HG02588 (cell line): ENCODE results near the gene SLC6A2.
"Not testable (repeated sequence)": the region's sequence is repeated elsewhere in the genome, so short reads cannot be mapped to it uniquely, and the experiment has no call there.

ENCODE experiments used
- ATAC-seq: cut with Tn5 transposase; IDR thresholded peaks from one replicate; pipeline ENCODE4 v1.9.1; 2021; ENCODE audit warnings: mild to moderate bottlenecking, moderate library complexity; ENCODE audit not compliant: unreplicated experiment

SLC6A2 gene

DNA sequence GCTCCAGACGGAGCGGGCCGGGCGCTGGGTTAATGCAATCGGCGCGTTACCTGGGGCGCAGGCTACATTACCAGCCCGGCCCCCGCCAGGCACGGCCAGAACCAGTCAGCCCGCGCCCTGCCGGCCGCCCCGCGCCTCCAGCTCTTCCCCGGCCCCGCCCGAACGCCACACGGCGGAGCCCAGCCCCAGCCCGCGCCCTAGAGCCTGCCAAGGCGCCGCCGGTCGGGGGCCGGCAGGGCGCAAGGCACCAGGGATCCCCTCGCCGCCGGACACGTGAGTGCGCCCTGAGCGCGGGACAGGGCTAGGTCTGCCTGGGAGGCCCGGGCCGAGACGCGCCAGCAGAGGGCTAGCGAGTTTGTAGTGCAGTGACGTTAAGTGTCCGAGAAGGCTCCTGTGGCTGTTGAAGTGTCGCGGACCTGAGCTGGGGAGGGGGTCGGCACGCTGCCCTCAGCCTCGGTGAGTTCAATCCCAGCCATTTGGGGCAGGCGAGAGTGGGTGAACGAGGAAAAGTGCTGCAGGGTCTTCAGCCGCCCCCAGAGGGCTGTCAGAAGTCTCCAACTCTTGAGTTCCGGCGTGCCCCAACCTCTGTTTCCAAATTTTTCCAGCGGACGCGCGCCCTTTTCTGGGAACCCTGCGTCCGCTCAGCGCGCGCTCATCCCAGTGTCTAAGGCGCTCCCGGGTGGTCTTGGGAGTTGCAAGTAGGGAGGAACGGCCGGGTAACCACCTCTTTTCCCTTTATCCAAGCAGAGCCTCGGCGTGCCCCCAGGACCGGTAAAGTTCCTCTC lies at the start of gene SLC6A2:
TSS of gene SLC6A2 (plus strand) at position 92 of the 785 bp plus-strand sequence. CDS start 707 bp downstream, outside the sequence.
- no peak for ATAC-seq

DNA sequence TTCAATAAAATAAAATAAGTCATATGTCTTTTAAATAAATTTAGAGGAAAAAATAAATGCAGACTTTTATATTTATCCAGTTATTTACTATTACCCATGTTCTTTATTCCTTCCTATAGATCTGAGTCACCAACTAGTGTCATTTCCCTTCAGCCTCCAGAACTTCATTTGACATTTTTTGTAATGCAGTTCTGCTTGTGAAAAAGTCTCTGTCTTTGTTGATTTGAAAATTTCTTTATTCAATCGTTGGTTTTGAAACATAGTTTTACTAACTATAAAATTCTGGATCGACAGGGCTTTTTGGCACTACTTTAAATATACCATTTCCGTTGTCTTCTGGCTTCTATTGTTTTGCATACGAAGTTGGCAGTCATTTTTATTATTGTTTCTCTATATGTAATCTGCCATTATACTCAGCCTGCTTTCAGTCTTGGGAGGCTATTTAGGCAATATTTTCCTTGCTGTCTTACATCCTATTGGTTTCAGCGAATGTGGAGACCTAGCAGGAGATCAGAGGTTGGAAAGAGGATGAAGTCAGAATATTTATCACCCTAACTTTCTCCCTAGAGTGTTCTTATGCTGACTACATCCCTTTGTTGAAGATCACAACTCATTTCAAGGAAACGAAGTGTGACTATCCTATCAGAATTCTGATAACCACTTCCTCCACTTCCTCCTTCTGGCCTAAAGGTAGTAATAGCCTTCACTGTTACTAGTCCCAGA lies 42.0 kb upstream of the SLC6A2 start:
- no peak for ATAC-seq

DNA sequence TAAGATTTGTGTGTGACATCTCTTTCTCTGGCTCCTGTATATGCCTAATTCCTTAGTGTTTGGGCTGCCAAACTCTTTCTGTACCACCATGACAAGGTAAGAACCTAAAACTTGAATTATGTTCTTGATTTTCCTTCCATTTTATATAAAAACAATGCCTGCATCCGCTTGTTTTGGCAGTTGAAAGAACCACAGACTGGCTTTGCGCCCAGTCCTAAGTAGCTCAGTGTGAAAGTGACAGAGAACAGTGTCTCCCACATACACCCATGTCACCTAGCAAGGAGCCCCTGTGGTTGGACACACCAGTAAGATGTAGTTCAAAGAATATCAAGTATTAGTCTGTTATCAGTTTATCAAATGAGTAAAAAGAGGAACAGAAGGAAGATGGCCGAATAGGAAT lies 40.7 kb upstream of the SLC6A2 start:
- ATAC-seq = no peak

DNA sequence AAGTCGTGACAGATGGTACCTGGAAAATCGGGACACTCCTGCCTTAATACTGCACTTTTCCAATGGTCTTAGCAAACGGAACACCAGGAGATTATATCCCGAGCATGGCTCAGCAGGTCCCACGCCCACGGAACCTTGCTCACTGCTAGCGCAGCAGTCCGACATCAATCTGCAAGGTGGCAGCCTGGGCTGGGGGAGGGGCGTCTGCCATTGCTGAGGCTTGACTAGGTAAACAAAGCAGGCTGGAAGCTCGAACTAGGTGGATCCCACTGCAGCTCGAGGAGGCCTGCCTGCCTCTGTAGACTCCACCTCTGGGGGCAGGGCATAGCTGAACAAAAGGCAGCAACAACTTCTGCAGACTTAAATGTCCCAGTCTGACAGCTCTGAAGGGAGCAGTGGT lies 40.1 kb upstream of the SLC6A2 start:
- ATAC-seq = not testable (repeated sequence)

DNA sequence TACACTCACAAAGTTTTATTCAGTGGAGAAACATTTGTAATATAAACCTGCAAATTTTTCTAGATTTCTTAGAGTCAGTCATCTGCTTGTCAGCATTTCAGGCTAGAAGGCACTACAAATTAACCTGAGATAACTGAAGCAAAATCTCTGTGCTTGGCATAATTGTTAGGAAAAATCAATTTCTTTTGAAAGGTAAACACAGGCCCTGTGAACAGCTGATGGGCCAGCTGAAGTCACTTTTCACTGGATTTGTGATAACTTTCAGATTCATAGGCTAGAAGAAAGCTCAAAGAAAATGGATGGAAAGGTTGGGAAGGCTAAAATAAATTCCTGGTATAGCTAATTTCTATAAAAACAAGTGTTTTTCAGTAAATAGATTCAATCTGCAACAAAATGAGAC lies 34.0 kb upstream of the SLC6A2 start:
- no peak for ATAC-seq

DNA sequence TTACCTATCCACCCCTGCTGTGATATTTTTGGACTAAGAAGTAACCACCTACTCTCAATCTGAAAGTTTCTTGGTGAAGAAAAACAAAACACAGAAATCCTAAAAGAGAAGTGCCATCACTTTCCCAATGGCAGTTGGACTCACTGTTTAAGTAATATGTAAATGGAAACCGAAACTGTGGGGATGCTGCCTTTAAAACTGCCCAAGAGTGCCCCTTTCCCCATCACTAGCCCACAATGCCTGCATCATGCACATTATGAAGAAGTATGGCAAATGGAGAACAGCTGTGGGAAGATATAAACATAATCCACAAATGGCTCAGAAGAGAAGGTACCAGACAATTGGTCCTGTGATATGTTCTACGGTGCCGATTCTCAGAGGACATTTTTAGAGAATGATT lies 33.5 kb upstream of the SLC6A2 start:
- no peak for ATAC-seq

DNA sequence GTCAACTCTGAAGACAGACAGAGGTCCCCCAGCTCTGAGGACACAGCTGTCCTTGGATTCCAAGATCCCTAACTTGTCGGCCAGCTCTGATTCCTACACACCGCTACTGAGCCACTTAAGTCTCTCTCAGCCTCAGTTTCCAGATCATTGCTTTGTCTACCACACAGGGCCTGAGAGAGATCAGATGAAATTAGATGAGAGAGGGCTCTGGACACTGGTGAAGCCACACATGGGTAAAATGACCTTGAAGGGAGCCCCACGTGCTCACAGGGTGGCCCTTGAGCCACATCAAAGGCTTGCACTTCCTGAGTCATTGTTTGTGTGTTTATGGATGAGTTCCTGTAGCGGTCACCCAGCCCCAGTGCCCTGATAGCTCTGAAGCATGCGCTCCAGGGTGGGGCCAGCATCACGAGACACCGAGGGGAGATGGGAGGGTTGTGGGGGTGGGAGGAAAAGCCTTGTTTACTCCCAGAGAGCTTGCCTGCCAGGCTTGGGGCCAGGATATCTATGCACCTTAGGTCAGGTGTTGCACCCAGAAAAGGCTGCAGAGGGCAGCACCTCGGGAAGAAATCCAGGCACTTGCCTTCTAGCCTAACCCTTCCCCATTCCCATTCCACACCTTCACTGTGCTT lies 32.7 kb upstream of the SLC6A2 start:
- ATAC-seq = no peak

DNA sequence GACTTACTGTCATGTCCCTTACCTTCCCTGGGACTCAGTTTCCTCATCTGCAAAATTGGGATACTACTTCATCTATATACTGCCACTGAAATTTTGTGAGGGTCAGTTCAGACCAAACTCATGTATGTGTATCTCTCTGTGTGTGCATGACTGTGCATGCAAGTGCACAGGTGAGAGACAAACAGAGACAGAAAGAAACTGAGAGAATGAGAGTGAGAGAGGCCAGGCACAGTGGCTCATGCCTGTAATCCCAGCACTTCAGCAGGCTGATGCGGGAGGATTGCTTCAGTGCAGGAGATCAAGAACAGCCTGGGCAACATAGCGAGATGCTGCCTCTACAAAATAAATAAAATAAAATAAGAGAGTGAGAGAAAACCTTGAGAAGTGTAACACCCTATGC lies 32.1 kb upstream of the SLC6A2 start:
- no peak for ATAC-seq

DNA sequence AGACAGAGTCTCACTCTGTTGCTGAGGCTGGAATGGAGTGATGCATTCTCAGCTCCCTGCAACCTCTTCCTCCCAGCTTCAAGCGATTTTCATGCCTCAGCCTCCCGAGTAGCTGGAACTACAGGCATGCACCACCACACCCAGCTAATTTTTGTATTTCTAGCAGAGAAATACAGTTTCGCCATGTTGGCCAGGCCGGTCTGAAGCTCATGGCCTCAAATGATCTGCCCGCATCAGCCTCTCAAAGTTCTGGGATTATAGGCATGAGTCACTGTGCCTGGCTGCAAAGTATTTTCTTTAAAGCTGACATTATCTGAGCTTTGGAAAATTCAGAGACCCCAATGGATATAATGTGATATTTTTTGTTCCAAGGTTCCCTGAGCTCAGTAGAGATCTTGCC lies 31.1 kb upstream of the SLC6A2 start:
- ATAC-seq = no peak

DNA sequence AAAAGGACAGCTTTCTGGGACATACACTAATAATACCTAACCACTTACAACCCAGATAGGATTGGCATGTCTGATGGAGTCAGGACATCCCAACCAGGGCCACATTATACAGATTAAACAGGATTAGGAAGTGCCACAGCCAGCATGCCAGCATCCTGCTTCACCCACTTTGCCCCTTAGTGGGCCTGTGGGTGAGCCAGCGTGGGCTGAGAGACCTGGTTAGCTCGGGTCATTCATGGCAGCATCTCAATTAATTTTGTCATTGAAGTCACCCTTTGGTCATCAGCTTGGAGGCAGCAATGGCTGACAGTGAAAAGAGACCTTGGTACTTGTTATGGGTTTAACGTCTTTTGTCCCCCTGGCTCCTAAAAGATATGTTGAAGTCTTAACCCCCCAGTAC lies 29.9 kb upstream of the SLC6A2 start:
- no peak for ATAC-seq

DNA sequence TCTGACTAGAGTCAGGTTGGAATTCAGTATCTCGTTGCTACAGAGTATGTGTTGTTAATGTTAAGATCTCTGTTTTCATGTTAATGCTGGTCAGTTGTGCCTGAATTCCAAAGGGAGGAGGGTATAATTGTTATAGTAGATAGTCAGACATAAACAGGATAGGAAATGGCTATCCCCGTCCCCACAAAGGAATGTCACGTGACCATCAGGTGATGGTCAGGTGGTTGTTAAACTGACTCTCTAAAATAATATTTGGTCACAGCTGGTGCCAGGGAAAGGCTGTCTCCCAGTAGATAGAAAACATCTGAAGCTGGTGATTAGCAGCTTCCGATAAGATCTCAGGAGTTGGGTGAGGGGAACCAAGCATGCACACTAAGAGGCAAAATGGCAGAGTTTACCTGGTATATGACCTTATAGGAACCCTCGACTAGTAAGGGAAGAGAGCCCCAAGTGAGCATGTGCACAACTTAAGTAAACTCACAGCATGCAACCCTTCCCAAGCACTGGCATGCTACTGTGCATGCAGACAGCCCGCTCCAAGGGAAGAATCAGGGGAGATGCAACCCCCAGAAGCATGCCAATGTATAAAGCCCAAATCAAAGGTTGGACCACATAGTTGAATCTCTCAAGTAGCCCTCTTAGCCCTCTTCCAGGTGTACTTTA lies 27.4 kb upstream of the SLC6A2 start:
- ATAC-seq = no peak

DNA sequence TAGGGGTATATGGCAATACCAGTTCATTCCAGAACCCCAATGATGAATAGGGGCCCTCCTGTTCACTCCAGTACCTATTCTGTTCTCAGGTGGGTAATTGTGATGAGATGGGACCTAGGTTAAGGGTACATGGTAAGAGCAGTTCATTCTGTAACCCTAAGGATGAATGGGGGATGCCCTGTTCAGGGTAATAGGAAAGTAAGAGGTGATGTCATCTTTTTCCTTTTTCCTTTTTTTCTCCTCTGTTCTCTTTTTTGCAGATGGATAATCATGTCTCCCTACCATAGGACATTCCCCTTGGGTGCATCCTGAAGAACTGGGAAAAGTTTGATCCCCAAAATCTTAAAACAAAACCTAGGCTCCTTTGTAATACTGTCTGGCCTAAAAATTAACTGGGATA lies 25.0 kb upstream of the SLC6A2 start:
- ATAC-seq = no peak

DNA sequence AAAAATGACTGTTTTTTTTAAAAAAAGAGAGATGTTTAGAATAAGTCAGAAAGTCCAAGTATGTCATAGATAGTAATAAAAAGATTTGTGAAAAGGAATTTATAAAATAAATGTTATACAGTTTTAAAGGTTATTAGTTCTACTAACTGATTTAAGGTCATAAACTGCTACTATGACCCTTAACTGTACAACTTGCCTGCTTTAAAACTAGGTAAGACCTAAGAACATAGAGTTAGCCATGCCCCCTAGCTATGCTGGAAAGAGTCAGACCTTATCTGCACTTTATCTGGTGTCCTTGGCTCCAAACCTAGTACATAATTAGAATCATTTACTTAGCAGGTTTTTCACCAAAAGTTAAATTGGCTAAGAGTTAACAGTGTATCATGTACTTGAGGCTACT lies 23.5 kb upstream of the SLC6A2 start:
- ATAC-seq = no peak

DNA sequence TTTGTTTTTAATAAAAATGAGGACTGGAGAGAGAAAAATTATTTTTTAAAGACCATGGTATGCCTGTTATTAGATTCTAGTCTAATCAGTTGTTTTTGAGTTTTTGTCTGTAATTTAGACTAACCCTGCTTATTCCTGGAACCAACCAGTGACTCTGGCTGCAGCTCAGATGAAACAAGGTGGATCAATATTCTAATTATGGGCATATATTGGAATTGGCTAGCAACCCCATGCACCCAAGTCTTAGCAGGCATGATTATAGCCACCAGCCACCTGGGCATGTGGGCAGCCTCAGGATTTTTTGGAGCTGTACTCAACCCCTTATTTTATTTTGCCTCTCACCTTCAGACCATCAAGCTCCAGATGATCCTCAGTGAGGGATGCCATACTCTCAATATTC lies 21.6 kb upstream of the SLC6A2 start:
- no peak for ATAC-seq

DNA sequence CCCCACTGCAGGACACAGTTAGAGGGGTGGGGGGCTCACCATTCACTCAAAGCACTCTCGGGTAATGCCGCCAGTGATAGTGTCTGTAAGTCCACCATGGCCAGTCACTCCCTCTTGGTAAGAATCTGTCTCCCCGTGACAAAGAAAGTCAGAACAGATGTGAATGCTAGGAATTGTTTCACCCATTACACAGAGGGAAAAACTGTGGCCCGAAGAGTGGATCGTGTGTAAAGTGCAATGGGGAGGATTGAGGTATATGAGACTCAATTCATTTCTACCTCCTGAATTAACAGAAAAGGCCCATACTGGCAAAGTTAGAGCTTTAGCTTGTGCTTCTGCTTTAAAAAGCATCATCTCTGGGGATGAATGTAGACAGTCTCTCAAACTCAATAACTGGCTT lies 17.5 kb upstream of the SLC6A2 start:
- no peak for ATAC-seq

DNA sequence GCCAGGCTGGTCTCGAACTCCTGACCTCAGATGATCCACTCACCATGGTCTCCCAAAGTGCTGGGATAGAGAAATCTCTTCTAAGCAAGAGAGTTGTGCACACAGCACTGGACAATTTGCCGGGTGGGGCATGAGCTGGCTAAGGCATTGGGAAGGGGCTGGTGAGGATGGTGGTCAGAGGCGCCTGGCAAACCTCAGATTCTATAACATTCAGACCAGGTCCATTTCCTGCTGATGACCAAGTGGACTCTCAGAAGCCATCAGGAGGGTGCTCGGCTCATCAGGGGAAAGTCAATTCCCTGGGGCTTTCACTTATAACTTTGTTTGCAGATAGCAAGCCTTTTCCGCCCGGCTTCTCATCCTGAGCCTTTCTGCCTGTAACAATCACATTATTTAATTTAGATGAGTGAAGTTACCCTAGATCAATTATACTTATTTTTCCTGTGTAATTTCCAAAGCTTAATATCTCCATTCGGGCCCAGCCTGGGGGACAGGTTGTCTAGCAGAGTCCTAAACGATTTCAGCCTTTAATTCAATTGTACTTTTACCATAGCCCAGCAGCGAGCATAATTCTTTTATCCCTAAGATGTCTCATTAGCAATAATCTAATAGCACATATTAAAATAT lies 15.0 kb upstream of the SLC6A2 start:
- ATAC-seq = no peak

DNA sequence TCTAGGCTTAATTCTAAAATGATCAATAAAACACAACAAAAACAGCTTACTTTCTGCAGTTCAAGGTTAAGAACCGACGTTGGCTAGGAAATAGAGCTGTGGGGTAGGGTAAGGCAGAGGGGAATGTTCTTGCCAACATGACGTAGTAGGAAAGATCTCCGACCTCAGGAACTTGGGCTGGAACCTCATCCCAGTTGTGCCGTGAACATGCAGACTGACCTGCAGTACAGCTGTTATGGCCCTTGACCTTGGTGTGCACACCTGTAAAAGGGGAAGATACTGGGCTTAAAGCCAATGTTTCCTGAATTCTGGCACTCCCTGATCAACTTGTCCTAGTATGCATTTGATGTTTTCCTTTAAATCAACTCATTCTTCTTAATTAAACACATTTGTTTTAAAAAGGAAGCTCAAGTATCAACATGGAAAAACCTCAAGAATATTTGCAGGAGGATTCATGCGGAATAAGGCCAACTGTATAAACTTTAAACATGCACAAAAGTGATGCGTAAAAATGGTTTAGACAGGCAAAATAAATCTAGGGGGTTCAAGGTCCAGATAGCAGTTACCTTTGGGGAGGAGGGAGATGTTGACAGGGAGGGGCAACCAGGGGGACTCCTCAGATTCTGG lies 14.2 kb upstream of the SLC6A2 start:
- no peak for ATAC-seq

DNA sequence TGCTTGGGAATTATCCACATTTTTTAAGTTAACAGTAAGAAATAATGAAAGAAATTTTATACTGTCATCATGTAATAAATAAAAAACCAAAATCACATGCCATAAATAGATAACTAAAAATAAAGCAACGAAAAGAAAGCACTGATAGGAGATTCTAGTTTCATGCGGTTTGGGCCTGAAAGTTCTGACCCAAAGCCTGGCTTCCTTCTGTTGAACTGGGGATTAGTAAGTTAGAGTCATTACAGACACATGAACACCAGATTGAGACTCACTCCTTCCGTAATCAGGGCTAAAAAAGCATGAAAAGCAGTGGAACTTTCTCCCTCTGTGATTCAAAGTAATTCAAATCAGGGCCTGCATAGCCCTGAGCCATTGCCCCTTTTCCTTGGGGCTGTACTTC lies 13.2 kb upstream of the SLC6A2 start:
- ATAC-seq = no peak

DNA sequence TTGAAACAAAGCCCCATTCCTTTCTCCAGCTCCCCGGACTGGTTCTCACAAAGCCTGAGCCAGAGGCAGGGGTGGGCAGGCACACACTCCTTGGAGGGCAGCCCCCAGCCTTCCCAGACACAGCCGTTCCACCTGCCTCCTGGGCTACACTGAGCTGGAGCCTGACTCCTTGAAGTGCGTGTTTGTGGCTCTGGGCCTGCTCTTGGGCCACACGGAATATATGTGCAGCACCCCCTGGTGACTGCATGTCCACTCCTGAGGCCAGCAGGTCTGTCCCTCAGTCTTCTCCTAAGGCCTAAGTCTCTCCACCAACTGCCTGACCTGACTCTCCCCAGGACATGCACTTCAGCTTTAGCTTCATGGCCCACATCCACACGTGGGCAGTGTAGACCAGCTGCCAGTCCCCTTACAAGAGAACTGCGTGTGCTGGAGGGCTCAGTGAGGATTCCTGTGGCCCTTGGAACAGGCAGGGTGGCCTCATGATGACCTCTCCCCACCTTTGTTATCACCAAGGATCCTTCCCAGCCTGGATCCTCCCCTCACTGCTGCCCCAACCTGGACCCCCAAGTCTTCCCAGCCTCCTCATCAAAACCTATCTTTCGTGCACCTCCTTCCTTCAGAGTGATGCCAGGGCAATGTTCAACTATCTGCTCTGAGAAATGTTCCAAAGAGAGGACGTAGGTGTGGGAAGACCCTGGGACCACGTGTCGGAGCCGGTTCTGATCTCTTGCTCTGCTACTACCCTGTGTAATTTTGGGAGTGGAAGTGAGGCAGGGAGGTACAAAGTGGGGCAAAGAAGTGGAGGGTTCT lies 12.4 kb upstream of the SLC6A2 start:
- no peak for ATAC-seq

DNA sequence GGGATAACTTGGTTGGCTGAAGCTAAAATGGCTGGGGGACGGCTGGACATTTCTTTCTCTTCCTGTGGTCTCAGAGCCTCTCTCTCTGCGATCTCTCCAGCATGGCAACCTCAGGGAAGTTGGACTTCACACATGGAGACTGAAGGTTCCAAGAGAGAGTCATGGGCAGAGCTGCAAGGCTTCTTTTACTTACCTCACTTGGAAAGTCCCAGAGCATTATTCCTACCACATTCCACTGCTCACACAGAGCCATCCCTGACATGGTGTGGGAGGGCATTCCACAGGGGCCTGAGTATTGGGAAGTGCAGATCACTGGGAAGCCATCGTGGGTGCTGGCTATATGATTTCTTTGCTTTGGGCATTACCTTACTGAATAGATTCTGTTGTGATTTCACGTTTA lies 9.8 kb upstream of the SLC6A2 start:
- no peak for ATAC-seq
